Left ventricle myocardium inferior (tissue), 1 donor: ENCODE measurements around the gene FAF1. TPM values are rescaled to one million over a fixed set of nuclear protein-coding genes. Genes with fewer than 3 reads are reported as not detected.
"Not testable (repeated sequence)": the region's sequence is repeated elsewhere in the genome, so short reads cannot be mapped to it uniquely, and the experiment has no call there.

Experiments
- DNase-seq: peaks from one replicate; pipeline ENCODE4 v3.0.0-alpha.2; 2020
- H3K27ac ChIP-seq: fragments of 200-600 bp; replicated peaks from 2 replicates; pipeline ENCODE4 v1.8.0; 2021
- H3K27me3 ChIP-seq: fragments of 200-600 bp; 2 replicates; pipeline ENCODE4 v1.8.0; 2021; ENCODE audit warnings: low read depth
- H3K36me3 ChIP-seq: fragments of 200-600 bp; 2 replicates; pipeline ENCODE4 v1.8.0; 2021
- H3K4me1 ChIP-seq: fragments of 200-600 bp; 2 replicates; pipeline ENCODE4 v1.8.0; 2021
- H3K4me3 ChIP-seq: fragments of 200-600 bp; 2 replicates; pipeline ENCODE4 v1.8.0; 2021; ENCODE audit warnings: mild to moderate bottlenecking, moderate library complexity
- H3K9me3 ChIP-seq: fragments of 200-600 bp; replicated peaks from 2 replicates; pipeline ENCODE4 v1.8.0; 2021
- intact Hi-C: fragments of 100-400 bp; cut with micrococcal nuclease; formaldehyde crosslinking; loops from one replicate; pipeline ENCODE4 v1.11.0; 2022
- total RNA-seq: library from RNA; stranded (reverse); fragmentation: NEBNext Ultra II Directional; extraction: Animal tissue kit (Norgen Biotek cat#: 25700); gene quantifications from one replicate; pipeline ENCODE4 v1.2.1, GENCODE V29; 2021
- TF ChIP-seq, protein P1 (sequence below): fragments of 200-600 bp; IDR thresholded peaks from 2 replicates; pipeline ENCODE4 v1.8.0; 2021; ENCODE audit warnings: antibody characterized with exemption, mild to moderate bottlenecking, borderline replicate concordance
- donor health status: DM: no; HTN: yes; CAD: no; lungs with severe emphysema.

Gene FAF1
- total RNA-seq, 1 donor from 2014 or later = 80.0 TPM

DNA sequence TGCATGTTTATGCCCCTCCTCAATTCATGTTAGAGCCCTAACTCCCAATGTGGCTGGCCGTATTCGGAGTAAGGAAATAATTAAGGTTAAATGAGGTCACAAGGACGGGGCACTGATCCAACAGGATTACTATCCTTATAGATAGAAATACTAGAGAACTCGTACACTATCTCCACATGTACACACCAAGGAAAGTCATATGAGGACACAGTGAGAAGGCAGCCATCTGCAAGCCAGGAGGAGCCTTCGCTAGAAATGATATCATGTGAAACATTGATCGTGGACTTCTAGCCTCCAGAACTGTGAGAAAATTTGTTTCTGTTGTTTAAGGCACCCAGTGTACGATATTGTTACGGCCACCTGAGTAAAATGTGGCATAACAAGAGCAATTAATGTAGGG, 79.7 kb downstream of the FAF1 start:
- Histone ChIP-seq H3K4me3 (no peak overlapping the region), H3K27ac (no peak overlapping the region), H3K27me3 (no peaks in the 10 kb centered on the region), H3K36me3 (no peaks in the 10 kb centered on the region), H3K9me3 (peaks cover 7% of the 10 kb centered on the region), H3K4me1 (peaks cover 41% of the 10 kb centered on the region)
- intact Hi-C loops = no loop called here
- TF ChIP-seq, protein P1, sequence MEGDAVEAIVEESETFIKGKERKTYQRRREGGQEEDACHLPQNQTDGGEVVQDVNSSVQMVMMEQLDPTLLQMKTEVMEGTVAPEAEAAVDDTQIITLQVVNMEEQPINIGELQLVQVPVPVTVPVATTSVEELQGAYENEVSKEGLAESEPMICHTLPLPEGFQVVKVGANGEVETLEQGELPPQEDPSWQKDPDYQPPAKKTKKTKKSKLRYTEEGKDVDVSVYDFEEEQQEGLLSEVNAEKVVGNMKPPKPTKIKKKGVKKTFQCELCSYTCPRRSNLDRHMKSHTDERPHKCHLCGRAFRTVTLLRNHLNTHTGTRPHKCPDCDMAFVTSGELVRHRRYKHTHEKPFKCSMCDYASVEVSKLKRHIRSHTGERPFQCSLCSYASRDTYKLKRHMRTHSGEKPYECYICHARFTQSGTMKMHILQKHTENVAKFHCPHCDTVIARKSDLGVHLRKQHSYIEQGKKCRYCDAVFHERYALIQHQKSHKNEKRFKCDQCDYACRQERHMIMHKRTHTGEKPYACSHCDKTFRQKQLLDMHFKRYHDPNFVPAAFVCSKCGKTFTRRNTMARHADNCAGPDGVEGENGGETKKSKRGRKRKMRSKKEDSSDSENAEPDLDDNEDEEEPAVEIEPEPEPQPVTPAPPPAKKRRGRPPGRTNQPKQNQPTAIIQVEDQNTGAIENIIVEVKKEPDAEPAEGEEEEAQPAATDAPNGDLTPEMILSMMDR = no peak
- no peak for DNase-seq

DNA sequence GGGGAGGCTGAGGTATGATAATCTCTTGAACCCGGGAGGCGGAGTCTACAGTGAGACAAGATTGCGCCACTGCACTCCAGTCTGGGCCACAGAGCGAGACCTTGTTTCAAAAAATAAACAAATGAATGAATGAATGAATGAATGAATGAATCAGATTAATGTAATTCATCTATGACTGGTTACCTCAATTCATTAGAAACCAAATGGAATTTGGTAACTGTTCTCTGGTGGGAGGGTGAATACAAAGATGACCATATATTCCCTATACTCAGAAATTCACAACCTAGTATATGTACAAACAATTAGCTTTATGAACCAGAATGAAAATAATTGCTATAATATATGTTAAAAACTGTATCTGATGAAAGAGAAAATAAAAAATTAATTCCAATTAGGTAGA, 80.9 kb downstream of the FAF1 start:
- H3K4me3 ChIP-seq = no peak overlapping the region
- intact Hi-C loops = no loop called here
- no peaks in the 10 kb centered on the region for H3K9me3 ChIP-seq
- TF ChIP-seq, protein P1 = no peak
- no peak overlapping the region for H3K27ac ChIP-seq
- no peak for DNase-seq
- no peaks in the 10 kb centered on the region for H3K36me3 ChIP-seq
- H3K4me1 ChIP-seq = peaks cover 41% of the 10 kb centered on the region
- no peaks in the 10 kb centered on the region for H3K27me3 ChIP-seq

DNA sequence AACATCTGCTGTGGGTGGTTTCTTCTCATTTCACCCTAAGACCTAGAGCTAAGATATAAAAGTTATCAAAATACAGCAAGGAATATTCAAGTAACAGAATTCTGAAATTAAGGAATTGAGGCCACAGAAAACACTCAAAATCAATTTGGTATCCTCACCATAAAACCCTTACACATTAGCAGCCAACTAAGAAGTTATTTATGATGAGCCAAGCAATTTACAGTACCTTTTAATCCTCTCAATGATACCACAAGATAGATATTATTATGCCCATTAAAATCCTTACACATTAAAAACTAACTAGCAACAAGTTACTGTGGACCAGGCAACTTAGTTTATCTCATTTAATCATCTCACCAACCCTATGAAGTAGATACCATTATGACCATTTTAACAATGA, 81.6 kb downstream of the FAF1 start:
- intact Hi-C loops = no loop called here
- H3K27me3 ChIP-seq = no peaks in the 10 kb centered on the region
- peaks cover 41% of the 10 kb centered on the region for H3K4me1 ChIP-seq
- no peak for DNase-seq
- no peaks in the 10 kb centered on the region for H3K36me3 ChIP-seq
- TF ChIP-seq, protein P1 = no peak
- H3K9me3 ChIP-seq = no peaks in the 10 kb centered on the region
- H3K4me3 ChIP-seq = no peak overlapping the region
- H3K27ac ChIP-seq = no peak overlapping the region

DNA sequence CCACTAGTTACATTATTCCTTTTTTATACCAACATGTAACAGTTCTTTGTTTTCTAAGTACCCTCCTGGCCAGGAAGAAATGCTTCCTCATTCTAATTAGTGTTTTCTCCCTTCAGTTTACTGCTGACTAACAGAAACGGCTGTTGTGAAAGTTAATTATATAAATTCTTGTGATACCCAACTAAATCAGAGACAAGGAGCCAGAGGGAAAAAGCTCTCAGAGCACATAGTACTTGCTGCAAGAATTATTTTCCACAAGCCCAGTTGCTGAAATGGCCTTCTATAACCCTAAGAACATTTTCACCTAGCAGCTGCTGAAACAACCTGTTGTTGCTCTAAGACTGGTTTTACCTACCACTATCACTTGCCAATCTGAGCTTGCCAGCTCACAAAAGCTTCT, 82.4 kb downstream of the FAF1 start:
- Histone ChIP-seq H3K4me1 (peaks cover 41% of the 10 kb centered on the region), H3K27me3 (no peaks in the 10 kb centered on the region), H3K9me3 (no peaks in the 10 kb centered on the region), H3K36me3 (no peaks in the 10 kb centered on the region), H3K4me3 (no peak overlapping the region), H3K27ac (no peak overlapping the region)
- no peak for DNase-seq
- intact Hi-C loops = no loop called here
- TF ChIP-seq, protein P1 = no peak

DNA sequence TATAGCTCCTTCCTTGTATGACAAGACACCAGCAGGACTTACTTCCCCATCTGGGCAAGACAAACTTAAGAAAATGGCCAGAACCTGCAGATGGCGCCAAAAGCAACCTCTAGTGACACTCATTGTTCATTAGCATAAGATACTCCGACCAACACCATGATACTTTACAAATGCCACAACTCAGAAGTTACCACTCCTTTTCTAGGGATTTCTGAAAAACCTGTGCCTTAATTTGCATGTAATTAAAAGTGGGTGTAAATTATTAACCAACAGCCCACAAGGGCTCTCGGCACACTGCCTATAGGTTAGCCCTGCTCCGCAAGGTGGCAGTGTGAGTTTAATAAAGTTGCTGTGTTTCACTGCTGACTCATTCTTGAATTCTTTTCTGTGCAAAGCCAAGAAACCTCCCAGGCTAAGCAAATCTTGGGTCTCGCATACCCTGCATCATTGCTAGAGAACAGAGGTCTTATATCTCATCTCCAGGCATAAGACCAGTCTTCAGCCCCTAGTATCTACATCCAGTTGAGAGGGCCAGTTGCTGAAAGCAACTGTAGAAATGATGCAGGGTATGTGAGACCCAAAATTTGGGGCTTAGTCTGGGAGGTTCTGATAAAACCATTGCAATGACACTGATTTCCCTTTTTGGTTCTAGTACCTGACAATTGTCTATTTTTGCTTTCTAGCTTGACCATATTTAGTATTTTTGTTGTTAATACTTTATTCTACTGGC, 86.4 kb downstream of the FAF1 start:
- Histone ChIP-seq H3K4me1 (peaks cover 10% of the 10 kb centered on the region), H3K9me3 (no peaks in the 10 kb centered on the region), H3K27ac (no peak overlapping the region), H3K4me3 (peak overlapping the region; percentile 30), H3K27me3 (no peaks in the 10 kb centered on the region), H3K36me3 (no peaks in the 10 kb centered on the region)
- TF ChIP-seq, protein P1 = peak; percentile 54
- intact Hi-C loops = no loop called here
- peak; percentile 26 for DNase-seq

DNA sequence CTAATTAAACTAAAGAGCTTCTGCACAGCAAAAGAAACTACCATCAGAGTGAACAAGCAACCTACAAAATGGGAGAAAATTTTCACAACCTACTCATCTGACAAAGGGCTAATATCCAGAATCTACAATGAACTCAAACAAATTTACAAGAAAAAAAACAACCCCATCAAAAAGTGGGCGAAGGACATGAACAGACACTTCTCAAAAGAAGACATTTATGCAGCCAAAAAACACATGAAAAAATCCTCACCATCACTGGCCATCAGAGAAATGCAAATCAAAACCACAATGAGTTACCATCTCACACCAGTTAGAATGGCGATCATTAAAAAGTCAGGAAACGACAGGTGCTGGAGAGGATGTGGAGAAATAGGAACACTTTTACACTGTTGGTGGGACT, 95.2 kb downstream of the FAF1 start:
- H3K4me3 ChIP-seq, H3K4me1 ChIP-seq, H3K27me3 ChIP-seq, intact Hi-C loops, DNase-seq, H3K36me3 ChIP-seq, H3K27ac ChIP-seq: not testable (repeated sequence)
- peaks cover 42% of the 10 kb centered on the region for H3K9me3 ChIP-seq
